HepG2 (cell line): ENCODE results near the gene BACH2. TPM values are rescaled to one million over a fixed set of nuclear protein-coding genes. Genes with fewer than 3 reads are reported as not detected.

ENCODE experiments used
- ATAC-seq: fragments of 200-7000 bp; cut with Tn5 transposase; 3 replicates; pipeline ENCODE4 v1.9.1; 2020; ENCODE audit warnings: mild to moderate bottlenecking, moderate library complexity
- BruUV-seq: library from RNA; stranded (reverse); fragments of 400-500 nt; replicated peaks from 2 replicates; lab custom pipeline; 2021; lab: Mats Ljungman, UMichigan
- CTCF ChIA-PET: fragments of 300-600 bp; formaldehyde crosslinking; extraction: SDS; loops from one replicate; lab custom pipeline; 2021; ENCODE audit warnings: low total read pairs, inconsistent platforms, low intra/inter-chr PET ratio; lab: Yijun Ruan, JAX
- POLR2A ChIA-PET: fragments of 350-600 bp; sonication (Branson Sonifier 250); formaldehyde crosslinking; loops from one replicate; lab custom pipeline; 2020; ENCODE audit warnings: antibody characterized with exemption, inconsistent platforms; lab: Yijun Ruan, JAX
- DNase-seq: peaks from one replicate; pipeline ENCODE4 v3.0.0-alpha.2; 2015; ENCODE audit warnings: low spot score
- FAIRE-seq: peaks from 3 replicates; lab custom pipeline; 2011; peaks lifted over from hg19 to GRCh38; lab: Jason Lieb, UNC
- H2AFZ ChIP-seq: one replicate; pipeline ENCODE4 v1.6.1; 2011; ENCODE audit warnings: low read length, inconsistent platforms
- H3K27ac ChIP-seq: fragments of 300-600 bp; 3 replicates; pipeline ENCODE4 v1.8.0; 2011; ENCODE audit warnings: mixed run types, mild to moderate bottlenecking, mixed read lengths, low read length, inconsistent platforms; ENCODE audit not compliant: insufficient read depth; ENCODE audit errors: extremely low read length
- H3K27me3 ChIP-seq, 2 experiments: fragments of 200-600 bp in 1 of 2; 2 replicates in 1 of 2; 3 replicates in 1 of 2; pipeline versions ENCODE4 v1.6.0 to v1.8.0; 2011; ENCODE audit warnings: low read length in 2 of 2, mild to moderate bottlenecking in 2 of 2, moderate library complexity in 2 of 2, inconsistent platforms in 1 of 2; ENCODE audit not compliant: insufficient read depth in 2 of 2, control insufficient read depth in 1 of 2
- H3K36me3 ChIP-seq, 2 experiments: fragments of 200-600 bp in 1 of 2; replicated peaks in 1 of 2; 2 replicates in 1 of 2; 3 replicates in 1 of 2; pipeline versions ENCODE4 v1.5.1 to v1.8.0; 2011; ENCODE audit warnings: low read length in 2 of 2, inconsistent platforms in 1 of 2; ENCODE audit not compliant: insufficient read depth in 2 of 2, control insufficient read depth in 1 of 2
- H3K4me1 ChIP-seq: 2 replicates; pipeline ENCODE4 v1.5.1; 2012; ENCODE audit warnings: low read length, inconsistent platforms; ENCODE audit not compliant: insufficient read depth
- H3K4me2 ChIP-seq: 2 replicates; pipeline ENCODE4 v1.6.0; 2011; ENCODE audit warnings: low read depth, low read length, inconsistent platforms
- H3K4me3 ChIP-seq, 3 experiments: fragments of 200-600 bp in 1 of 3; sonication (generic), shearing (Covaris generic) in 1 of 3; replicated peaks in 1 of 3; 2 replicates each; pipeline ENCODE4 v1.5.1; 2011 to 2016; ENCODE audit warnings: low read length in 3 of 3, inconsistent platforms in 2 of 3, low read depth in 2 of 3, mild to moderate bottlenecking in 2 of 3, control low read depth in 1 of 3, mixed read lengths in 1 of 3; ENCODE audit not compliant: insufficient read depth in 1 of 3
- H3K79me2 ChIP-seq: one replicate; pipeline ENCODE4 v1.6.1; 2011; ENCODE audit warnings: low read length, inconsistent platforms; ENCODE audit not compliant: insufficient read depth
- H3K9ac ChIP-seq: 2 replicates; pipeline ENCODE4 v1.6.0; 2011; ENCODE audit warnings: mild to moderate bottlenecking, low read depth, low read length, inconsistent platforms; ENCODE audit not compliant: insufficient read depth
- H3K9me3 ChIP-seq: 2 replicates; pipeline ENCODE4 v1.5.1; 2012; ENCODE audit warnings: mild to moderate bottlenecking, low read length
- H4K20me1 ChIP-seq: 2 replicates; pipeline ENCODE4 v1.6.0; 2011; ENCODE audit warnings: inconsistent platforms, mild to moderate bottlenecking, low read length, moderate library complexity; ENCODE audit not compliant: insufficient read depth
- EHMT2 ChIP-seq: fragments of 200-600 bp; sonication (generic); IDR thresholded peaks from 2 replicates; pipeline ENCODE4 v1.7.0; 2017; ENCODE audit warnings: antibody characterized with exemption, low read depth, low read length, borderline replicate concordance
- FOXO1 ChIP-seq: sonication (generic); formaldehyde crosslinking; IDR thresholded peaks from 2 replicates; pipeline ENCODE4 v1.4.0; 2020; ENCODE audit warnings: missing genetic modification reagents
- HNRNPK ChIP-seq: fragments of 200-400 bp; formaldehyde crosslinking; IDR thresholded peaks from 2 replicates; pipeline ENCODE4 v1.6.1; 2018; ENCODE audit warnings: low read length, low read depth, moderate library complexity, mild to moderate bottlenecking; ENCODE audit not compliant: poor library complexity, severe bottlenecking
- HOXA7 ChIP-seq: sonication (generic); formaldehyde crosslinking; IDR thresholded peaks from 2 replicates; pipeline ENCODE4 v1.8.1; 2022; ENCODE audit warnings: mild to moderate bottlenecking, missing genetic modification reagents, moderate library complexity
- JDP2 ChIP-seq: sonication (generic); formaldehyde crosslinking; IDR thresholded peaks from 2 replicates; pipeline ENCODE4 v1.8.1; 2022; ENCODE audit warnings: missing genetic modification reagents, borderline replicate concordance
- MEIS2 ChIP-seq: sonication (generic); formaldehyde crosslinking; IDR thresholded peaks from 2 replicates; pipeline ENCODE4 v1.9.0; 2021; ENCODE audit warnings: mild to moderate bottlenecking, missing genetic modification reagents
- NCOA1 ChIP-seq: sonication (generic); formaldehyde crosslinking; IDR thresholded peaks from 2 replicates; pipeline ENCODE4 v1.9.0; 2021; ENCODE audit warnings: missing genetic modification reagents
- NFRKB ChIP-seq: fragments of 450-650 bp; IDR thresholded peaks from 2 replicates; pipeline ENCODE4 v1.6.1; 2017
- NFYC ChIP-seq: IDR thresholded peaks from 2 replicates; pipeline ENCODE4 v1.6.1; 2016; ENCODE audit warnings: missing genetic modification reagents, missing compliant biosample characterization
- PAX8 ChIP-seq: sonication (generic); formaldehyde crosslinking; IDR thresholded peaks from 2 replicates; pipeline ENCODE4 v1.8.0; 2022; ENCODE audit warnings: mild to moderate bottlenecking, missing genetic modification reagents, borderline replicate concordance
- SIX4 ChIP-seq: sonication (generic); formaldehyde crosslinking; IDR thresholded peaks from 2 replicates; pipeline ENCODE4 v1.4.0; 2020; ENCODE audit warnings: missing genetic modification reagents
- SNAI1 ChIP-seq: sonication (generic); formaldehyde crosslinking; IDR thresholded peaks from 2 replicates; pipeline ENCODE4 v1.5.0; 2020; ENCODE audit warnings: mild to moderate bottlenecking, missing genetic modification reagents, borderline replicate concordance
- SP1 ChIP-seq, 2 experiments: fragments of 450-650 bp in 1 of 2; sonication (generic) in 1 of 2; formaldehyde crosslinking in 1 of 2; IDR thresholded peaks; 2 replicates each; pipeline versions ENCODE4 v1.4.0 to v1.6.1; 2016 to 2020; ENCODE audit warnings: missing genetic modification reagents in 1 of 2
- ZNF225 ChIP-seq: sonication (generic); formaldehyde crosslinking; IDR thresholded peaks from 2 replicates; pipeline ENCODE4 v1.4.0; 2020; ENCODE audit warnings: mild to moderate bottlenecking, missing genetic modification reagents
- ZNF564 ChIP-seq: sonication (generic); formaldehyde crosslinking; IDR thresholded peaks from 2 replicates; pipeline ENCODE4 v1.8.1; 2023; ENCODE audit warnings: mild to moderate bottlenecking, missing genetic modification reagents
- ZZZ3 ChIP-seq: sonication (generic); formaldehyde crosslinking; IDR thresholded peaks from 2 replicates; pipeline ENCODE4 v1.4.0; 2020; ENCODE audit warnings: missing genetic modification reagents, mild to moderate bottlenecking, borderline replicate concordance
- WGBS: methylation state at CpG from one replicate; pipeline ENCODE4 v1.1.6; 2017; ENCODE audit warnings: low lambda C conversion rate; 5-methylcytosine and 5-hydroxymethylcytosine counted together
- in situ Hi-C: cut with HindIII; loops from 2 replicates; pipeline ENCODE4 v1.10.0; 2017; ENCODE audit warnings: low pct_unique_long_range_greater_than_20kb; ENCODE audit not compliant: extremely low pct_ligation_motif_present
- intact Hi-C: fragments of 100-400 bp; cut with micrococcal nuclease; formaldehyde crosslinking; loops from one replicate; pipeline ENCODE4 v1.10.0; 2022; ENCODE audit not compliant: unreplicated experiment
- polyA plus RNA-seq, 8 experiments: library from polyadenylated mRNA; depleted of rRNA in 3 of 8; stranded (reverse) in 7 of 8; unstranded in 1 of 8; fragments of >200 nt; fragmentation: Illumina TruSeq in 4 of 8; extraction: Trizol in 4 of 8; gene quantifications; 2 replicates each; pipeline versions ENCODE4 v1.2.1 to v1.2.3, GENCODE V29; 2011 to 2016; ENCODE audit warnings: low read depth in 4 of 8, missing spikeins in 1 of 8, mixed read lengths in 1 of 8; ENCODE audit not compliant: insufficient read depth in 1 of 8
- total RNA-seq, 5 experiments: library from RNA; depleted of rRNA; stranded (reverse); fragments of >200 nt; fragmentation: Illumina TruSeq; extraction: Trizol; gene quantifications; 2 replicates each; pipeline ENCODE4 v1.2.3, GENCODE V29; 2016; ENCODE audit warnings: low read depth in 1 of 5
- TF ChIP-seq, protein P1 (sequence below), 2 experiments: sonication (generic) in 1 of 2; formaldehyde crosslinking in 1 of 2; IDR thresholded peaks; 2 replicates each; pipeline versions ENCODE4 v1.6.1 to v1.9.0; 2014 to 2022; ENCODE audit warnings: antibody characterized with exemption in 1 of 2, borderline replicate concordance in 1 of 2, inconsistent platforms in 1 of 2, low read depth in 1 of 2, missing genetic modification reagents in 1 of 2
- TF ChIP-seq, protein P2 (sequence below): sonication (generic); formaldehyde crosslinking; IDR thresholded peaks from 2 replicates; pipeline ENCODE4 v1.4.0; 2020; ENCODE audit warnings: missing genetic modification reagents

BACH2 gene
- total and polyA plus RNA-seq, 2 of the 13 experiments (the other 11 are each of a cell fraction or from before 2014, with no cell fraction given): 0.01 TPM; not detected in 1

DNA sequence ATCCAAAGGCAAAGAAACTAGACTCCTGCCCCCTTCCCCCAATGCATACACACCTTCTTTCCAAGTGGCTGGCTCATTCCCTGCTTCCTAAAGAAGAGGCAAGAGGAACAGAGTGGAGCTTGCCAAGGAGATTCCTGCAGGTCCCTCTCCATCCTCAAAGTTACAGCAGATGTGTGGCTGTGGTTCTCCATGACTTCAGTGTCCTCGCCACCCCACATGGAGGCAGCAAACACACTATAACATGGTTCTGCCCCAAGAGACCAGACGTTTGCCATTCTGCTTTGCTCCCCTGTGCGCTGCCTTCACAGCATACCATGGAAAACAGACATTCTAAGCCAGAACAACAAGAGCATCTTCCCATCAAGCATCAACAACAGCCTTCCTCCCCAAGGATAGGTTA, 84.4 kb downstream of the BACH2 start:
- POLR2A ChIA-PET: no interaction called here
- H3K4me2 ChIP-seq: no peak overlapping the region
- H3K27me3 ChIP-seq: no peaks in the 10 kb centered on the region
- intact Hi-C loops (no loop called here), in situ Hi-C loops (no loop called here)
- CTCF ChIA-PET: no interaction called here
- no peak overlapping the region for H3K27ac ChIP-seq
- 25% methylated on average over 2 of the region's 3 CpGs for WGBS
- ATAC-seq (no peak), FAIRE-seq (no peak), DNase-seq (no peak)
- H4K20me1 ChIP-seq: no peaks in the 10 kb centered on the region
- H3K9ac ChIP-seq: no peak overlapping the region
- H3K4me3 ChIP-seq: no peak overlapping the region
- no peaks in the 10 kb centered on the region for H3K36me3 ChIP-seq
- H3K9me3 ChIP-seq: no peaks in the 10 kb centered on the region
- peaks cover 15% of the 10 kb centered on the region for H3K4me1 ChIP-seq
- no peaks in the 10 kb centered on the region for H3K79me2 ChIP-seq
- BruUV-seq: no TSS peak
- H2AFZ ChIP-seq: no peak overlapping the region
- TF ChIP-seq HNRNPK (no peak), ZNF225 (CRISPR knock-in tag) (no peak), NFRKB (no peak), FOXO1 (CRISPR knock-in tag) (no peak), ZNF564 (no peak), ZZZ3 (CRISPR knock-in tag) (no peak), PAX8 (CRISPR knock-in tag) (no peak), NCOA1 (CRISPR knock-in tag) (no peak), HOXA7 (no peak), NFYC (CRISPR knock-in tag) (no peak), SNAI1 (CRISPR knock-in tag) (no peak), SIX4 (CRISPR knock-in tag) (no peak), SP1 (IDR thresholded peaks at IDR 0.05) (no peak), SP1 (CRISPR knock-in tag; IDR thresholded peaks at IDR 0.05) (no peak), EHMT2 (no peak), MEIS2 (no peak), JDP2 (CRISPR knock-in tag) (no peak)
- TF ChIP-seq, protein P1, sequence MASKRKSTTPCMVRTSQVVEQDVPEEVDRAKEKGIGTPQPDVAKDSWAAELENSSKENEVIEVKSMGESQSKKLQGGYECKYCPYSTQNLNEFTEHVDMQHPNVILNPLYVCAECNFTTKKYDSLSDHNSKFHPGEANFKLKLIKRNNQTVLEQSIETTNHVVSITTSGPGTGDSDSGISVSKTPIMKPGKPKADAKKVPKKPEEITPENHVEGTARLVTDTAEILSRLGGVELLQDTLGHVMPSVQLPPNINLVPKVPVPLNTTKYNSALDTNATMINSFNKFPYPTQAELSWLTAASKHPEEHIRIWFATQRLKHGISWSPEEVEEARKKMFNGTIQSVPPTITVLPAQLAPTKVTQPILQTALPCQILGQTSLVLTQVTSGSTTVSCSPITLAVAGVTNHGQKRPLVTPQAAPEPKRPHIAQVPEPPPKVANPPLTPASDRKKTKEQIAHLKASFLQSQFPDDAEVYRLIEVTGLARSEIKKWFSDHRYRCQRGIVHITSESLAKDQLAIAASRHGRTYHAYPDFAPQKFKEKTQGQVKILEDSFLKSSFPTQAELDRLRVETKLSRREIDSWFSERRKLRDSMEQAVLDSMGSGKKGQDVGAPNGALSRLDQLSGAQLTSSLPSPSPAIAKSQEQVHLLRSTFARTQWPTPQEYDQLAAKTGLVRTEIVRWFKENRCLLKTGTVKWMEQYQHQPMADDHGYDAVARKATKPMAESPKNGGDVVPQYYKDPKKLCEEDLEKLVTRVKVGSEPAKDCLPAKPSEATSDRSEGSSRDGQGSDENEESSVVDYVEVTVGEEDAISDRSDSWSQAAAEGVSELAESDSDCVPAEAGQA (IDR thresholded peaks at IDR 0.05; ENCODE audit: low read depth): no peak
- TF ChIP-seq, protein P1 (CRISPR knock-in tag; IDR thresholded peaks at IDR 0.05; ENCODE audit: borderline replicate concordance): no peak
- TF ChIP-seq, protein P2, sequence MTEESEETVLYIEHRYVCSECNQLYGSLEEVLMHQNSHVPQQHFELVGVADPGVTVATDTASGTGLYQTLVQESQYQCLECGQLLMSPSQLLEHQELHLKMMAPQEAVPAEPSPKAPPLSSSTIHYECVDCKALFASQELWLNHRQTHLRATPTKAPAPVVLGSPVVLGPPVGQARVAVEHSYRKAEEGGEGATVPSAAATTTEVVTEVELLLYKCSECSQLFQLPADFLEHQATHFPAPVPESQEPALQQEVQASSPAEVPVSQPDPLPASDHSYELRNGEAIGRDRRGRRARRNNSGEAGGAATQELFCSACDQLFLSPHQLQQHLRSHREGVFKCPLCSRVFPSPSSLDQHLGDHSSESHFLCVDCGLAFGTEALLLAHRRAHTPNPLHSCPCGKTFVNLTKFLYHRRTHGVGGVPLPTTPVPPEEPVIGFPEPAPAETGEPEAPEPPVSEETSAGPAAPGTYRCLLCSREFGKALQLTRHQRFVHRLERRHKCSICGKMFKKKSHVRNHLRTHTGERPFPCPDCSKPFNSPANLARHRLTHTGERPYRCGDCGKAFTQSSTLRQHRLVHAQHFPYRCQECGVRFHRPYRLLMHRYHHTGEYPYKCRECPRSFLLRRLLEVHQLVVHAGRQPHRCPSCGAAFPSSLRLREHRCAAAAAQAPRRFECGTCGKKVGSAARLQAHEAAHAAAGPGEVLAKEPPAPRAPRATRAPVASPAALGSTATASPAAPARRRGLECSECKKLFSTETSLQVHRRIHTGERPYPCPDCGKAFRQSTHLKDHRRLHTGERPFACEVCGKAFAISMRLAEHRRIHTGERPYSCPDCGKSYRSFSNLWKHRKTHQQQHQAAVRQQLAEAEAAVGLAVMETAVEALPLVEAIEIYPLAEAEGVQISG (CRISPR knock-in tag): no peak
